H9 (cell line): ENCODE data around the gene CPNE5. TPM values are rescaled to one million over a fixed set of nuclear protein-coding genes. Genes with fewer than 3 reads are reported as not detected.

Experiments used
- DNase-seq: peaks from one replicate; pipeline ENCODE4 v3.0.0-alpha.2; 2017
- H2AFZ ChIP-seq: one replicate; pipeline ENCODE4 v1.6.1; 2013; ENCODE audit warnings: mild to moderate bottlenecking, low read length, control low read depth, moderate library complexity
- H2AK5ac ChIP-seq: 2 replicates; pipeline ENCODE4 v1.6.1; 2013; ENCODE audit warnings: low read length, control low read depth, mixed read lengths; ENCODE audit not compliant: insufficient read length
- H2BK120ac ChIP-seq: one replicate; pipeline ENCODE4 v1.6.1; 2013; ENCODE audit warnings: low read depth, mild to moderate bottlenecking, low read length, control low read depth, inconsistent platforms; ENCODE audit not compliant: poor library complexity, severe bottlenecking
- H2BK12ac ChIP-seq: 2 replicates; pipeline ENCODE4 v1.6.1; 2013; ENCODE audit warnings: low read length, control low read depth, mixed read lengths, low read depth; ENCODE audit not compliant: insufficient read length
- H2BK15ac ChIP-seq: 2 replicates; pipeline ENCODE4 v1.6.1; 2013; ENCODE audit warnings: low read depth, low read length, control low read depth
- H2BK20ac ChIP-seq: one replicate; pipeline ENCODE4 v1.6.1; 2013; ENCODE audit warnings: low read depth, mild to moderate bottlenecking, low read length, control low read depth, inconsistent platforms; ENCODE audit not compliant: poor library complexity, severe bottlenecking
- H2BK5ac ChIP-seq: 2 replicates; pipeline ENCODE4 v1.6.1; 2013; ENCODE audit warnings: low read length, control low read depth, mixed read lengths; ENCODE audit not compliant: insufficient read length
- H3K14ac ChIP-seq: 2 replicates; pipeline ENCODE4 v1.6.1; 2013; ENCODE audit warnings: low read length, control low read depth; ENCODE audit not compliant: insufficient read depth
- H3K18ac ChIP-seq: 2 replicates; pipeline ENCODE4 v1.6.1; 2013; ENCODE audit warnings: low read depth, mild to moderate bottlenecking, mixed read lengths, low read length, control low read depth; ENCODE audit not compliant: insufficient read length
- H3K23ac ChIP-seq: 2 replicates; pipeline ENCODE4 v1.6.1; 2013; ENCODE audit warnings: low read length, control low read depth, mixed read lengths, low read depth; ENCODE audit not compliant: insufficient read length
- H3K23me2 ChIP-seq: 2 replicates; pipeline ENCODE4 v1.6.1; 2013; ENCODE audit warnings: low read depth, mild to moderate bottlenecking, mixed read lengths, low read length, control low read depth; ENCODE audit not compliant: insufficient read length, poor library complexity, severe bottlenecking
- H3K27ac ChIP-seq: 2 replicates; pipeline ENCODE4 v1.5.1; 2013; ENCODE audit warnings: low read length, control low read depth, mixed read lengths, low read depth; ENCODE audit not compliant: insufficient read length
- H3K27me3 ChIP-seq: 2 replicates; pipeline ENCODE4 v1.6.1; 2013; ENCODE audit warnings: low read length, control low read depth, inconsistent platforms; ENCODE audit not compliant: insufficient read depth
- H3K4ac ChIP-seq: 2 replicates; pipeline ENCODE4 v1.6.1; 2013; ENCODE audit warnings: low read depth, mild to moderate bottlenecking, control low read depth, inconsistent platforms, low read length, moderate library complexity
- H3K4me1 ChIP-seq: 2 replicates; pipeline ENCODE4 v1.6.1; 2013; ENCODE audit warnings: low read length, control low read depth, inconsistent platforms; ENCODE audit not compliant: insufficient read depth
- H3K4me2 ChIP-seq: 2 replicates; pipeline ENCODE4 v1.6.1; 2013; ENCODE audit warnings: low read length, control low read depth, mixed read lengths; ENCODE audit not compliant: insufficient read length, insufficient read depth
- H3K56ac ChIP-seq: 2 replicates; pipeline ENCODE4 v1.6.1; 2013; ENCODE audit warnings: low read depth, mild to moderate bottlenecking, mixed read lengths, low read length, control low read depth; ENCODE audit not compliant: insufficient read length
- H3K79me1 ChIP-seq: 2 replicates; pipeline ENCODE4 v1.6.1; 2013; ENCODE audit warnings: low read depth, mild to moderate bottlenecking, moderate library complexity, low read length, control low read depth, inconsistent platforms; ENCODE audit not compliant: insufficient read depth, poor library complexity, severe bottlenecking
- H3K79me2 ChIP-seq: 2 replicates; pipeline ENCODE4 v1.6.1; 2013; ENCODE audit warnings: low read length, control low read depth, inconsistent platforms; ENCODE audit not compliant: insufficient read depth
- H3K9ac ChIP-seq: 2 replicates; pipeline ENCODE4 v1.6.1; 2013; ENCODE audit warnings: low read length, control low read depth, mixed read lengths; ENCODE audit not compliant: insufficient read length; ENCODE audit errors: extremely low read depth
- H3K9me3 ChIP-seq: one replicate; pipeline ENCODE4 v1.6.1; 2013; ENCODE audit warnings: low read depth, low read length, inconsistent platforms; ENCODE audit not compliant: control insufficient read depth
- H3T11ph ChIP-seq: one replicate; pipeline ENCODE4 v1.6.1; 2013; ENCODE audit warnings: mild to moderate bottlenecking, low read length, control low read depth, inconsistent platforms
- H4K20me1 ChIP-seq: one replicate; pipeline ENCODE4 v1.6.1; 2013; ENCODE audit not compliant: control insufficient read depth, insufficient read length, insufficient read depth
- H4K5ac ChIP-seq: 2 replicates; pipeline ENCODE4 v1.6.1; 2013; ENCODE audit warnings: low read depth, mild to moderate bottlenecking, mixed read lengths, low read length, control low read depth; ENCODE audit not compliant: insufficient read length
- H4K8ac ChIP-seq: replicated peaks from 2 replicates; pipeline ENCODE4 v1.6.1; 2013; ENCODE audit warnings: low read length, control low read depth, mixed read lengths, low read depth; ENCODE audit not compliant: insufficient read length
- H4K91ac ChIP-seq: 2 replicates; pipeline ENCODE4 v1.6.1; 2013; ENCODE audit warnings: low read depth, mild to moderate bottlenecking, moderate library complexity, mixed read lengths, low read length, control low read depth; ENCODE audit not compliant: insufficient read length
- H3K27ac Mint-ChIP-seq, 3 experiments: 2 replicates in 2 of 3; 3 replicates in 1 of 3; pipeline ENCODE4 v1.8.0; 2020 to 2021; ENCODE audit warnings: mixed read lengths in 3 of 3, mild to moderate bottlenecking in 1 of 3, moderate library complexity in 1 of 3
- H3K27me3 Mint-ChIP-seq: 2 replicates; pipeline ENCODE4 v1.8.0; 2021; ENCODE audit warnings: low read depth, mild to moderate bottlenecking, moderate library complexity, mixed read lengths
- H3K36me3 Mint-ChIP-seq, 3 experiments: 2 replicates in 2 of 3; 3 replicates in 1 of 3; pipeline ENCODE4 v1.8.0; 2020 to 2021; ENCODE audit warnings: low read depth in 3 of 3, mixed read lengths in 3 of 3; ENCODE audit not compliant: insufficient read depth in 1 of 3
- H3K4me1 Mint-ChIP-seq, 2 experiments: 2 replicates each; pipeline ENCODE4 v1.8.0; 2020; ENCODE audit warnings: mixed read lengths in 2 of 2
- H3K4me3 Mint-ChIP-seq, 2 experiments: 2 replicates in 1 of 2; 3 replicates in 1 of 2; pipeline ENCODE4 v1.8.0; 2020 to 2021; ENCODE audit warnings: mild to moderate bottlenecking in 2 of 2, mixed read lengths in 2 of 2, moderate library complexity in 1 of 2
- H3K9me3 Mint-ChIP-seq, 2 experiments: 2 replicates in 1 of 2; 3 replicates in 1 of 2; pipeline ENCODE4 v1.8.0; 2020; ENCODE audit warnings: mild to moderate bottlenecking in 2 of 2, mixed read lengths in 2 of 2, moderate library complexity in 1 of 2
- CTCF ChIP-seq: fragments of 200-600 bp; sonication (generic); conservative IDR thresholded peaks from 3 replicates; pipeline ENCODE4 v1.8.0; 2021; ENCODE audit warnings: antibody characterized with exemption, mild to moderate bottlenecking
- WGBS: extraction: QIAGEN DNeasy Blood & Tissue Kit; methylation state at CpG from one replicate; pipeline ENCODE4 v1.1.7; 2013; ENCODE audit warnings: missing lambda C conversion rate, low lambda C conversion rate, mixed read lengths; ENCODE audit not compliant: insufficient read length; ENCODE audit errors: extremely low coverage; 5-methylcytosine and 5-hydroxymethylcytosine counted together
- total RNA-seq: library from RNA; stranded (reverse); gene quantifications from 2 replicates; pipeline ENCODE4 v1.2.1, GENCODE V29; 2021

Gene CPNE5
- total RNA-seq, 1 experiment from 2014 or later: 0.52 TPM

- no peaks in the 10 kb centered on the region for H3K9me3 ChIP-seq
- H3K4ac ChIP-seq: no peak overlapping the region
- DNase-seq: no peak
- Mint-ChIP-seq H3K4me1 (peaks cover 3 to 5% of the 10 kb centered on the region in 2 experiments; a peak in 1 of 4 replicates), H3K27me3 (no peaks in the 10 kb centered on the region; the same call in 1 of the 2 replicates), H3K9me3 (no peaks in the 10 kb centered on the region), H3K27ac (no peak overlapping the region), H3K36me3 (no peaks in the 10 kb centered on the region), H3K4me3 (no peak overlapping the region)
- H2BK5ac ChIP-seq: no peak overlapping the region
- no peak overlapping the region for H3K23ac ChIP-seq
- H2BK12ac ChIP-seq: no peak overlapping the region
- H2BK20ac ChIP-seq: no peak overlapping the region
- H4K8ac ChIP-seq: no peak overlapping the region
- no peak overlapping the region for H2BK15ac ChIP-seq
- no peak overlapping the region for H3K18ac ChIP-seq
- H3T11ph ChIP-seq: no peak overlapping the region
- no peaks in the 10 kb centered on the region for H3K79me2 ChIP-seq
- H3K4me2 ChIP-seq: no peak overlapping the region
- H4K20me1 ChIP-seq: no peaks in the 10 kb centered on the region
- H3K23me2 ChIP-seq: no peaks in the 10 kb centered on the region
- H3K9ac ChIP-seq: no peak overlapping the region
- no peak overlapping the region for H2AFZ ChIP-seq
- TF ChIP-seq CTCF: no peak
- no peaks in the 10 kb centered on the region for H3K27me3 ChIP-seq
- WGBS: no CpG with 5 or more reads among the region's 5 CpGs
- no peak overlapping the region for H2BK120ac ChIP-seq
- no peak overlapping the region for H3K27ac ChIP-seq
- H3K4me1 ChIP-seq: no peaks in the 10 kb centered on the region; the same call in 1 of the 2 replicates
- no peaks in the 10 kb centered on the region for H3K79me1 ChIP-seq
- no peak overlapping the region for H3K14ac ChIP-seq
- no peak overlapping the region for H2AK5ac ChIP-seq
- H4K91ac ChIP-seq: no peak overlapping the region
- no peak overlapping the region for H4K5ac ChIP-seq
- H3K56ac ChIP-seq: no peak overlapping the region
Measured at GRCh38 chr6:36718560-36718959, 120.7 kb downstream of the CPNE5 start.
